ENCODE data around the gene DLGAP4. TPM values are rescaled to one million over a fixed set of nuclear protein-coding genes. Genes with fewer than 3 reads are reported as not detected.

Gene DLGAP4
- total RNA-seq, 2 experiments from 2014 or later: 27.0 to 27.5 TPM

- H3K4me1 Mint-ChIP-seq: no peaks in the 10 kb centered on the region
These were observed 47.6 kb downstream of the DLGAP4 start for GRCh38 chr20:36353740-36354139.

GRCh38 chr20:36355469-36356171 is 49.5 kb downstream of the DLGAP4 start:
- Mint-ChIP-seq H3K27me3 (peaks cover 9% of the 10 kb centered on the region), H3K9me3 (no peaks in the 10 kb centered on the region), H3K27ac (no peak overlapping the region), H3K36me3 (no peaks in the 10 kb centered on the region), H3K4me3 (no peak overlapping the region), H3K4me1 (no peaks in the 10 kb centered on the region)
- POLR2A ChIA-PET: no interaction called here
- no peak for DNase-seq
- no peak for ATAC-seq (ENCODE audit: low read depth)

More at GRCh38 chr20:36353740-36354139, 47.6 kb downstream of the DLGAP4 start:
- H3K4me3 Mint-ChIP-seq: no peak overlapping the region
- ATAC-seq (ENCODE audit: low read depth): no peak
- H3K27ac Mint-ChIP-seq: no peak overlapping the region
- DNase-seq: no peak
- no peaks in the 10 kb centered on the region for H3K9me3 Mint-ChIP-seq
- POLR2A ChIA-PET: no interaction called here
- peaks cover 9% of the 10 kb centered on the region for H3K27me3 Mint-ChIP-seq
- H3K36me3 Mint-ChIP-seq: no peaks in the 10 kb centered on the region

GRCh38 chr20:36359668-36360406 is 53.7 kb downstream of the DLGAP4 start:
- POLR2A ChIA-PET: no interaction called here
- H3K27ac Mint-ChIP-seq: no peak overlapping the region

GRCh38 chr20:36360429-36360828 is 54.3 kb downstream of the DLGAP4 start:
- H3K36me3 Mint-ChIP-seq: no peaks in the 10 kb centered on the region
- POLR2A ChIA-PET: no interaction called here
- H3K27me3 Mint-ChIP-seq: peaks cover 4% of the 10 kb centered on the region
- H3K4me1 Mint-ChIP-seq: no peaks in the 10 kb centered on the region
- H3K27ac Mint-ChIP-seq: no peak overlapping the region
- H3K4me3 Mint-ChIP-seq: no peak overlapping the region
- H3K9me3 Mint-ChIP-seq: no peaks in the 10 kb centered on the region
- ATAC-seq (ENCODE audit: low read depth) (no peak), DNase-seq (no peak)

More at GRCh38 chr20:36359668-36360406, 53.7 kb downstream of the DLGAP4 start:
- Mint-ChIP-seq H3K4me1 (no peaks in the 10 kb centered on the region), H3K36me3 (no peaks in the 10 kb centered on the region), H3K4me3 (no peak overlapping the region), H3K9me3 (no peaks in the 10 kb centered on the region), H3K27me3 (peaks cover 4% of the 10 kb centered on the region)
- no peak for ATAC-seq (ENCODE audit: low read depth)
- no peak for DNase-seq

GRCh38 chr20:36361406-36361805 is 55.3 kb downstream of the DLGAP4 start:
- DNase-seq (no peak), ATAC-seq (ENCODE audit: low read depth) (no peak)
- Mint-ChIP-seq H3K4me3 (no peak overlapping the region), H3K9me3 (no peaks in the 10 kb centered on the region), H3K27me3 (peaks cover 4% of the 10 kb centered on the region), H3K27ac (no peak overlapping the region), H3K36me3 (no peaks in the 10 kb centered on the region), H3K4me1 (no peaks in the 10 kb centered on the region)
- POLR2A ChIA-PET: no interaction called here

GRCh38 chr20:36362261-36362660 is 56.1 kb downstream of the DLGAP4 start:
- Mint-ChIP-seq H3K36me3 (no peaks in the 10 kb centered on the region), H3K27ac (no peak overlapping the region), H3K9me3 (no peaks in the 10 kb centered on the region), H3K4me1 (no peaks in the 10 kb centered on the region), H3K27me3 (peaks cover 4% of the 10 kb centered on the region), H3K4me3 (no peak overlapping the region)
- ATAC-seq (ENCODE audit: low read depth) (no peak), DNase-seq (no peak)
- POLR2A ChIA-PET: no interaction called here

- peaks cover 4% of the 10 kb centered on the region for H3K27me3 Mint-ChIP-seq
- H3K27ac Mint-ChIP-seq: no peak overlapping the region
- DNase-seq: no peak
- ATAC-seq (ENCODE audit: low read depth): no peak
- no peaks in the 10 kb centered on the region for H3K4me1 Mint-ChIP-seq
- POLR2A ChIA-PET: interaction anchor here (0.6 kb wide), 1 partner anchor 806 kb away, joined by 3 read pairs; no protein-coding TSS in a partner anchor
- no peaks in the 10 kb centered on the region for H3K36me3 Mint-ChIP-seq
- H3K9me3 Mint-ChIP-seq: no peaks in the 10 kb centered on the region
- no peak overlapping the region for H3K4me3 Mint-ChIP-seq
These were observed 57.0 kb downstream of the DLGAP4 start for GRCh38 chr20:36362978-36363713.

GRCh38 chr20:36364506-36364905 is 58.4 kb downstream of the DLGAP4 start:
- H3K4me1 Mint-ChIP-seq: no peaks in the 10 kb centered on the region
- H3K9me3 Mint-ChIP-seq: no peaks in the 10 kb centered on the region
- H3K36me3 Mint-ChIP-seq: no peaks in the 10 kb centered on the region
- POLR2A ChIA-PET: no interaction called here
- H3K27me3 Mint-ChIP-seq: peaks cover 4% of the 10 kb centered on the region
- ATAC-seq (ENCODE audit: low read depth) (no peak), DNase-seq (no peak)
- no peak overlapping the region for H3K4me3 Mint-ChIP-seq
- no peak overlapping the region for H3K27ac Mint-ChIP-seq

- ATAC-seq (ENCODE audit: low read depth) (no peak), DNase-seq (no peak)
- POLR2A ChIA-PET: no interaction called here
- Mint-ChIP-seq H3K36me3 (no peaks in the 10 kb centered on the region), H3K27me3 (peaks cover 4% of the 10 kb centered on the region), H3K27ac (no peak overlapping the region), H3K9me3 (no peaks in the 10 kb centered on the region), H3K4me1 (no peaks in the 10 kb centered on the region), H3K4me3 (no peak overlapping the region)
These were observed 60.7 kb downstream of the DLGAP4 start for GRCh38 chr20:36366623-36367369.

GRCh38 chr20:36367370-36367745 is 61.2 kb downstream of the DLGAP4 start:
- H3K4me3 Mint-ChIP-seq: no peak overlapping the region
- ATAC-seq (ENCODE audit: low read depth): no peak
- POLR2A ChIA-PET: no interaction called here
- H3K27me3 Mint-ChIP-seq: peaks cover 2% of the 10 kb centered on the region
- no peak for DNase-seq
- H3K36me3 Mint-ChIP-seq: no peaks in the 10 kb centered on the region
- no peak overlapping the region for H3K27ac Mint-ChIP-seq
- H3K9me3 Mint-ChIP-seq: no peaks in the 10 kb centered on the region
- no peaks in the 10 kb centered on the region for H3K4me1 Mint-ChIP-seq

- no peak for ATAC-seq (ENCODE audit: low read depth)
- Mint-ChIP-seq H3K4me3 (no peak overlapping the region), H3K27me3 (peaks cover 2% of the 10 kb centered on the region), H3K4me1 (no peaks in the 10 kb centered on the region), H3K9me3 (no peaks in the 10 kb centered on the region), H3K36me3 (no peaks in the 10 kb centered on the region), H3K27ac (no peak overlapping the region)
- POLR2A ChIA-PET: no interaction called here
- DNase-seq: no peak
These were observed 62.0 kb downstream of the DLGAP4 start for GRCh38 chr20:36367907-36368799.

- DNase-seq: no peak
- POLR2A ChIA-PET: no interaction called here
- Mint-ChIP-seq H3K36me3 (no peaks in the 10 kb centered on the region), H3K4me3 (no peak overlapping the region), H3K4me1 (no peaks in the 10 kb centered on the region), H3K9me3 (no peaks in the 10 kb centered on the region), H3K27ac (no peak overlapping the region), H3K27me3 (peaks cover 3% of the 10 kb centered on the region)
- ATAC-seq (ENCODE audit: low read depth): no peak
These were observed 62.7 kb downstream of the DLGAP4 start for GRCh38 chr20:36368869-36369268.
